ENCODE results near the gene GCFC2. TPM values are rescaled to one million over a fixed set of nuclear protein-coding genes. Genes with fewer than 3 reads are reported as not detected.
"Not testable (repeated sequence)": the region's sequence is repeated elsewhere in the genome, so short reads cannot be mapped to it uniquely, and the experiment has no call there.

The GCFC2 gene
- total RNA-seq, 1 donor from 2014 or later, result 9.6 TPM

DNA sequence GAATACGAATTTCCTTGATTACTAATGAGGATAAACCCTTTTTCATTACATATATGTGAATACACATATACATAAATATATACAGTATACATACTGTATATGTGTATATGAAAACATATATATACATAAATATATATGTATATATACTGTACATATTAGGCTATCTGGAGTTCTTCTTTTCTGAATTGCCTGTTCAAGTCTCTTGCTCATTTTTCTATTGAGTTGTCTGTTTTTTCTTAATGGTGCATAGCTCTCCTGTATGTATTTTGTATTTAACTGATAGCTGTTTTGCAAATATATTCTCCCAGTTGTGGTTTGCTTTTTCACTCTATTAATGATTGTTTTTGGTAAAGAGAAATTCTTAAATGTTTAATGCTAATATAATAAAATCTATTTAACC lies 8.9 kb upstream of the GCFC2 start:
- DNase-seq, result no peak

DNA sequence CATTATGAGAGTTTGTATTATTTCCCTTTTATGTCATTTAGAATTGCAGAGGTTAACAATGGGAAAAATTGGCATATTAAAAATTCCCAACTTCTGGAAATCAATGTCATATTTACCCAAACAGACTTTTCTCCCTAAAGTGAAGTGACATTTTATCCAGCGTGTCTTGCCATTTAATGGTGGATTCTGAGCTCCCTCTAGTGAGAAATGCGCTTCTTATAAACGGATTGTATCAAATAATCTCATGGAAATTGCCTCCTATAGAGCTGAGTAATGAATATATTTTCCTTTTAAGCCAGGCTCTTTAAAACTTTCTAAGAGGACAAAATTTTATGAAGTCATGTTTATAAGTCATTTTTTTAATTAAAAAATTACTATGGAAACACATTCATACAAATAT lies 5.7 kb upstream of the GCFC2 start:
- no peak for DNase-seq
- intact Hi-C loops (cut with micrococcal nuclease), result no loop called here

More for the DNA sequence above, 8.9 kb upstream of the GCFC2 start:
- Histone ChIP-seq H3K4me1 (no peaks in the 10 kb centered on the region), H3K4me3 (no peak overlapping the region), H3K36me3 (peaks cover 4% of the 10 kb centered on the region), H3K27me3 (ENCODE audit: low read depth) (peaks cover 4% of the 10 kb centered on the region), H3K27ac (replicated peaks) (no peak overlapping the region), H3K9me3 (replicated peaks) (peaks cover 11% of the 10 kb centered on the region)
- intact Hi-C loops (cut with micrococcal nuclease), result no loop called here
- TF ChIP-seq, protein P1, sequence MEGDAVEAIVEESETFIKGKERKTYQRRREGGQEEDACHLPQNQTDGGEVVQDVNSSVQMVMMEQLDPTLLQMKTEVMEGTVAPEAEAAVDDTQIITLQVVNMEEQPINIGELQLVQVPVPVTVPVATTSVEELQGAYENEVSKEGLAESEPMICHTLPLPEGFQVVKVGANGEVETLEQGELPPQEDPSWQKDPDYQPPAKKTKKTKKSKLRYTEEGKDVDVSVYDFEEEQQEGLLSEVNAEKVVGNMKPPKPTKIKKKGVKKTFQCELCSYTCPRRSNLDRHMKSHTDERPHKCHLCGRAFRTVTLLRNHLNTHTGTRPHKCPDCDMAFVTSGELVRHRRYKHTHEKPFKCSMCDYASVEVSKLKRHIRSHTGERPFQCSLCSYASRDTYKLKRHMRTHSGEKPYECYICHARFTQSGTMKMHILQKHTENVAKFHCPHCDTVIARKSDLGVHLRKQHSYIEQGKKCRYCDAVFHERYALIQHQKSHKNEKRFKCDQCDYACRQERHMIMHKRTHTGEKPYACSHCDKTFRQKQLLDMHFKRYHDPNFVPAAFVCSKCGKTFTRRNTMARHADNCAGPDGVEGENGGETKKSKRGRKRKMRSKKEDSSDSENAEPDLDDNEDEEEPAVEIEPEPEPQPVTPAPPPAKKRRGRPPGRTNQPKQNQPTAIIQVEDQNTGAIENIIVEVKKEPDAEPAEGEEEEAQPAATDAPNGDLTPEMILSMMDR (IDR thresholded peaks at IDR 0.05; ENCODE audit: borderline replicate concordance), result no peak

DNA sequence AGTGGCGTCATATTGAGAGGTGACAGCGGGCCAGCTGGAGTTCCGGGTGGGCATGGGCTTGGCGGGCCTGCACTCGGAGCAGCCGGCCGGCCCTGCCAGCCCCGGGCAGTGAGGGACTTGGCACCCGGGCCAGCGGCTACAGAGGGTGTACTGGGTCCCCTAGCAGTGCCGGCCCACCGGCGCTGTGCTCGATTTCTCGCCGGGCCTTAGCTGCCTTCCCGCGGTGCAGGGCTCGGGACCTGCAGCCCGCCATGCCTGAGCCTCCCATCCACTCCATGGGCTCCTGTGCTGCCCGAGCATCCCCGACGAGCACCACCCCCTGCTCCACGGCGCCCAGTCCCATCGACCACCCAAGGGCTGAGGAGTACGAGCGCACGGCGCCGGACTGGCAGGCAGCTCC lies 875 bp upstream of the GCFC2 start:
- Histone ChIP-seq H3K27ac (replicated peaks) (peak overlapping the region; percentile 97), H3K4me1 (peaks cover 38% of the 10 kb centered on the region), H3K4me3 (peak overlapping the region; percentile 84)
- H3K9me3 ChIP-seq (replicated peaks); intact Hi-C loops (cut with micrococcal nuclease); H3K27me3 ChIP-seq (ENCODE audit: low read depth); DNase-seq; H3K36me3 ChIP-seq: not testable (repeated sequence)

More for the DNA sequence above, 5.7 kb upstream of the GCFC2 start:
- Histone ChIP-seq H3K27ac (replicated peaks) (no peak overlapping the region), H3K27me3 (ENCODE audit: low read depth) (no peaks in the 10 kb centered on the region), H3K36me3 (peaks cover 4% of the 10 kb centered on the region), H3K9me3 (replicated peaks) (peaks cover 11% of the 10 kb centered on the region), H3K4me3 (no peak overlapping the region), H3K4me1 (peaks cover 2% of the 10 kb centered on the region)
- TF ChIP-seq, protein P1 (IDR thresholded peaks at IDR 0.05; ENCODE audit: borderline replicate concordance), result no peak

DNA sequence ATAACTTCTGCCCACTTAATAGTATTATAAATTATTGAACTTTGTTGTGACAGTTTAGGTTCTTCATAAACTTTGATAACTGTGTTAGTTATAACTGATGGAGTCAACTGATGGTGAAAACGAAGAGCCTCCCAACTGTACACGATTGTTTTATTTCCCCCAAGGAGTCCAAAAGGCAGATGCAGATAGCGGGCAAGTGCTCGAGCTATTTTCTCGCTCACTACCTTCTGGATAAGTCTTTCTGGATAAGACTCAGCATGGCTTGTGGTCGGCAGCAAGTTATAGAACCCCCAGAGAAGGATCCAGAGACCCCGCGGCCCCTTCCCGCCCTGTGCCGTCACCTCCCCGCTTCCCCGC lies 517 bp downstream of the GCFC2 start:
- Histone ChIP-seq H3K4me1 (peaks cover 47% of the 10 kb centered on the region), H3K36me3 (peaks cover 9% of the 10 kb centered on the region), H3K4me3 (peak overlapping the region; percentile 84), H3K27me3 (ENCODE audit: low read depth) (no peaks in the 10 kb centered on the region), H3K27ac (replicated peaks) (peak overlapping the region; percentile 97), H3K9me3 (replicated peaks) (no peaks in the 10 kb centered on the region)
- TF ChIP-seq, protein P1 (IDR thresholded peaks at IDR 0.05; ENCODE audit: borderline replicate concordance), result no peak
- intact Hi-C loops (cut with micrococcal nuclease), result no loop called here
- no peak for DNase-seq

DNA sequence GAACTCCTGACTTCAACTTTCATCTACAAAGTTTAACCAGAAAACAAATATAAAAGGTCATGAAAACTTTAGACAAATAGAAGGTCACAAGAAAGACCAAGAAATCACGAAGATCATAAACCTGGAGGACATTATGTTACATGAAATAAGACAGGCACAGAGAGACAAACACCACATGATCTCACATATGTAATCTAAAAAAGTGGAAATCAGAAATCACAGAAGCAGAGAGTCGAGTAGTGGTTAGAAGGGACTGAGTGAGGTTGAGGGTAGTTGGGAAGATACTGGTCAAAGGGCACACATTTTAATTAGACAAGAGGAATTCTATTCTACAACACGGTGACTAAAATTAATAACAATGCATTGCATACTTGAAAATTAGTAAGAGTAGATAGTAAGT lies 1.4 kb downstream of the GCFC2 start:
- intact Hi-C loops (cut with micrococcal nuclease), result no loop called here
- Histone ChIP-seq H3K27ac (replicated peaks) (no peak overlapping the region), H3K36me3 (peaks cover 18% of the 10 kb centered on the region), H3K9me3 (replicated peaks) (no peaks in the 10 kb centered on the region), H3K4me1 (peaks cover 47% of the 10 kb centered on the region), H3K27me3 (ENCODE audit: low read depth) (no peaks in the 10 kb centered on the region), H3K4me3 (peak overlapping the region; percentile 84)
- no peak for DNase-seq
- TF ChIP-seq, protein P1 (IDR thresholded peaks at IDR 0.05; ENCODE audit: borderline replicate concordance), result no peak

DNA sequence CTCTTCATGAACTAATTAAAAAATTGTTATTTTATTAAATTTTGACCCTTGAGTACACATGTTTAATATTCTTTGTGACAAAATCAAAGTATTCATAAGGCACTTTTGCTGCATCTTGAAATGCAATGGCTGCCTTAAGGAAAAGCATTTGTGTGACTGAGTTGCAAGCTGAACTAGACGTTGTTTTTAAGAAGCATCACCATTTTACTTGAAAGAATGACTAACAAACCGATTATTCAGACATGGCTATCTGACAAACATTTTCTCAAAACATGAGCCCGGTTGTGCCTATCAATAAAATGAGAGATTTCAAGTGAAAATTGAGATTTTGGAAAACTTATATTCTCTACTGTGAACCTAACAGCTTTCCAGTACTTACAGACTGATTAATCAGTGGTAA lies 2.8 kb downstream of the GCFC2 start:
- no peak overlapping the region for H3K4me3 ChIP-seq
- peaks cover 47% of the 10 kb centered on the region for H3K4me1 ChIP-seq
- H3K27me3 ChIP-seq (ENCODE audit: low read depth), result no peaks in the 10 kb centered on the region
- H3K9me3 ChIP-seq (replicated peaks), result no peaks in the 10 kb centered on the region
- TF ChIP-seq, protein P1 (IDR thresholded peaks at IDR 0.05; ENCODE audit: borderline replicate concordance), result no peak
- no peak overlapping the region for H3K27ac ChIP-seq (replicated peaks)
- DNase-seq, result no peak
- peaks cover 31% of the 10 kb centered on the region for H3K36me3 ChIP-seq
- intact Hi-C loops (cut with micrococcal nuclease), result no loop called here
